ENCODE results near the gene GRB2. TPM values are rescaled to one million over a fixed set of nuclear protein-coding genes. Genes with fewer than 3 reads are reported as not detected.

Gene GRB2
- total and polyA plus RNA-seq, 12 donors, result 23.5 to 85.5 (median 52.0) TPM

DNA sequence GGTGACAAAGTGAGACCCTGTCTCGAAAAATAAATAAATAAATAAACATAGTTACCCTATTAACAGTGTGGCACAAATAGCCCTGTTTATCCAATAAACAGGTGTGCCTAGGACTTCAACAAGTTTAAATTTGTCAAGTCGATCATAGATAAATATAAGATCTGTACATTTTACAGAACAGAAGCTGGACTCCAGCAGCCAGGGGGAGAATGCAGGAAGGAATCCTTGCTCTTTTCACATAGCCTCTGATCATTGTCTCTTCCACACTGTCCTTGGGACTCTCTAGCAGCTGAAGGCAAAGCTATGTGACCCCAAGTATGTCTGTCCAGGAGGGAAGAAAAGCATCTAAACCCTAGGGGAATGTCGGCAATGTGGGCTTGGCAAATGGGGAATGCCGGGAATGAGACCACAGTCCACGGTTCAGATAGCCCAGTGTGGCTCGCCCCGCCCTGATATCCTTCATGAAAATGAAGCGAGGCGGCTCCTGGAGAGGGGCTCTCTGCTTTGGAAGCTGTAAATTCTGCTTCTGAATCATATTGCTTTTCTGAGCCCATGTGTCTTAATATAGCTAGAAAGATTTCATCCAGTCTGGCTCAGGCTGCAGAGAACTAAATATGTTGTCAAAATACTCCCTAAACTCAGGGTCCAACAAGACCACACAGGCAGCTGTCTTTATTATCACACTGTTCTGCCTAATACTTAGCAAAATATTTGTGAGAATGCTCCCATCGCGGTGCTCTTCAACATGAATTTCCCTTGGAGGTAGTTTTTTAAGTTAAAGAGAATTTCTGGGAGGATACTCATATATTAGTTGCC is 24.9 kb upstream of the GRB2 start:
- Histone ChIP-seq H3K4me1 (peaks cover 0 to 31% (median 14%) of the 10 kb centered on the region in 9 donors), H3K27me3 (no peaks in the 10 kb centered on the region), H3K4me3 (no peak overlapping the region), H3K27ac (peak overlapping the region in 2 of 10 donors; percentile 10 to 50), H3K36me3 (no peaks in the 10 kb centered on the region), H3K9me3 (no peaks in the 10 kb centered on the region)
- no peak for DNase-seq
- no peak for TF ChIP-seq CTCF (IDR thresholded peaks at IDR 0.05)
- 34 to 45% methylated on average over 11 of the region's 11 CpGs for WGBS, 2 donors
- peak in 1 of 8 donors; percentile 18 for ATAC-seq
- intact Hi-C loops (cut with DNase I), result no loop called here

DNA sequence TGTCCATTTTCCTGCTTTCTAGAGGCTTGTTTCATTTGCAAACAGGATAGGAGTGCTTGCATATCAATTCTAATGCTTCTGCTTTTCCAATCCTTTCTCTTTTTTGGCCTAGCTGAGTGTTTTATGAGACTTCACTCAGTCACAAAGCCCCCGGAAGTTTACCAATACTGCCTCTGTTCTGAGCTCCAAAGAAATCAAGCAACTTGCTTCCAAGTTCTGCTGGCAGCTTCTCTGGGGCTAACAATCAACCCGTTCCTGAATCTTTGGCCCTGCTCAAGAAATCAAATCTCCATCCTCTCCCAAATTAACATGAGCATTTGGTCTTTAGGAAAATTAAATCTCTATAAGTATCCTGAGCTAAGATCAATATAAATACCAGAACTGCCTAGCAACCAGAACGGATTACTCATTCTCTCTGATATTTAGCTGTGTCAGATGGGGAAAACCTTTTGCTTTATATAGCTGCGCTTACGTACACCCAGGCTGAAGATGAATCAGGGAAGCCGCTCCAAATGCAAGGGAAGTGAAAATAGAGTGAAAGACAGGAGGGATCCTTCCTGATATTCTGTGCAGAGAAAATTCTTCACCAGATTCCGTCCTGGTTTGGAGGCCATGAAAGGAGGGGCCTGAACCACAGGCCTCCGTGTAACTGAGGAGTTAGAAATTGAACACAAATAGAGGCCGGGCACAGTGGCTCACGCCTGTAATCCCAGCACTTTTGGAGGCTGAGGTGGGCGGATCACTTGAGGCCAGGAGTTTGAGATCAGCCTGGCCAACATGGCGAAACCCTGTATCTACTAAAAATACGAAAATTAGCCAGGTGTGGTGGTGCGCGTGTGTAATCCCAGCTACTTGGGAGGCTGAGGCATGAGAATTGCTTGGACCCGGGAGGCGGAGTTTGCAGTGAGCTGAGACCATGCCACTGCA is 23.3 kb upstream of the GRB2 start:
- WGBS, 2 donors, result 79 to 83% methylated on average over 17 of the region's 17 CpGs
- H3K4me3 ChIP-seq, result no peak overlapping the region
- intact Hi-C loops (cut with DNase I), result loop anchor here in 9 of 10 donors (5.0 to 10.0 kb wide), 9 partner anchors 46 to 326 kb away; partner anchors contain the start of genes MYO15B (in 6 of the 9), CASKIN2 (in 3 of the 9) and TSEN54 (in 3 of the 9)

DNA sequence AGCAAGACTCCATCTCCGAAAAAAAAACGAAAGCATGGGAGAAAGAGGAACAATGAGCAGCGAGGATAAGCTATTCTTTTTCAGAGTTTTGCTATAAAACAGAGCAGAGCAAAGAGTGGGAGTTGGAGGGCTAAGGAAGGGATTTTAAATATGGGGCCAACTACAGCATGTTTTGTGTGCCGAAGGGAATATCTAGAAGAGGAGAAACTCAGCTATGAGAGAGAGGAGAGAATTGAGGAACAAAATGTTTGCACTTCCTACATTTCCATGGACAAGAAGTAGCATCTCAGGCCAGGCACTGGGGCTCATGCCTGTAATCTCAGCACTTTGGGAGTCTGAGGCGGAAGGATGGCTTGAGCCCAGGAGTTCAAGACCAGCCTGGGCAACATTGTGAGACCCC is 13.1 kb upstream of the GRB2 start:
- DNase-seq, result no peak
- peaks cover 0 to 12% (median 8%) of the 10 kb centered on the region in 9 donors for H3K4me1 ChIP-seq
- H3K36me3 ChIP-seq, result no peaks in the 10 kb centered on the region
- H3K4me3 ChIP-seq, result no peak overlapping the region
- no peaks in the 10 kb centered on the region for H3K9me3 ChIP-seq
- intact Hi-C loops (cut with DNase I), result loop anchor here in 2 of 10 donors (10.0 kb wide), 2 partner anchors 304 to 326 kb away; no protein-coding TSS in a partner anchor
- WGBS, 2 donors, result 70 to 74% methylated on average over 5 of the region's 5 CpGs
- H3K27me3 ChIP-seq, result no peaks in the 10 kb centered on the region
- peak overlapping the region in 1 of 10 donors; percentile 31 for H3K27ac ChIP-seq
- no peak for TF ChIP-seq CTCF (IDR thresholded peaks at IDR 0.05)
- ATAC-seq, result no peak

More for the DNA sequence above, 23.3 kb upstream of the GRB2 start:
- DNase-seq (peak in 1 of 2 donors; percentile 15), ATAC-seq (peak in 7 of 8 donors; percentile 29 to 66 (median 39))
- H3K4me1 ChIP-seq, result peaks cover 0 to 31% (median 14%) of the 10 kb centered on the region in 9 donors
- no peaks in the 10 kb centered on the region for H3K27me3 ChIP-seq
- no peak for TF ChIP-seq CTCF (IDR thresholded peaks at IDR 0.05)
- no peaks in the 10 kb centered on the region for H3K9me3 ChIP-seq
- no peaks in the 10 kb centered on the region for H3K36me3 ChIP-seq
- H3K27ac ChIP-seq, result peak overlapping the region in 4 of 10 donors; percentile 16 to 31 (median 24)
